IPS-15b (cell line): ENCODE results near the gene CD99.
"Not testable (repeated sequence)": the region's sequence is repeated elsewhere in the genome, so short reads cannot be mapped to it uniquely, and the experiment has no call there.

ENCODE experiments used
- H3K27me3 ChIP-seq: one replicate; pipeline ENCODE4 v1.6.1; 2013; ENCODE audit warnings: low read length; ENCODE audit not compliant: control insufficient read depth, insufficient read depth
- H3K36me3 ChIP-seq: one replicate; pipeline ENCODE4 v1.6.1; 2013; ENCODE audit warnings: low read length; ENCODE audit not compliant: control insufficient read depth, insufficient read depth
- H3K4me1 ChIP-seq: one replicate; pipeline ENCODE4 v1.6.1; 2013; ENCODE audit warnings: mild to moderate bottlenecking, low read length; ENCODE audit not compliant: control insufficient read depth, insufficient read depth
- H3K4me3 ChIP-seq: one replicate; pipeline ENCODE4 v1.5.1; 2013; ENCODE audit warnings: low read depth, low read length
- H3K9ac ChIP-seq: one replicate; pipeline ENCODE4 v1.6.1; 2013; ENCODE audit warnings: low read depth, mild to moderate bottlenecking, low read length
- H3K9me3 ChIP-seq: one replicate; pipeline ENCODE4 v1.6.1; 2013; ENCODE audit warnings: mild to moderate bottlenecking, low read length; ENCODE audit not compliant: control insufficient read depth, insufficient read depth

CD99 gene

GRCh38 chrX:2718821-2719220 is 27.7 kb downstream of the CD99 start:
- H3K4me3 ChIP-seq: no peak overlapping the region
- no peaks in the 10 kb centered on the region for H3K9me3 ChIP-seq
- no peaks in the 10 kb centered on the region for H3K27me3 ChIP-seq
- H3K36me3 ChIP-seq: no peaks in the 10 kb centered on the region
- no peaks in the 10 kb centered on the region for H3K4me1 ChIP-seq
- H3K9ac ChIP-seq: no peak overlapping the region

- no peaks in the 10 kb centered on the region for H3K36me3 ChIP-seq
- no peaks in the 10 kb centered on the region for H3K4me1 ChIP-seq
- H3K27me3 ChIP-seq: no peaks in the 10 kb centered on the region
- no peak overlapping the region for H3K4me3 ChIP-seq
- no peaks in the 10 kb centered on the region for H3K9me3 ChIP-seq
- H3K9ac ChIP-seq: no peak overlapping the region
Measured at GRCh38 chrX:2719774-2720447, 28.8 kb downstream of the CD99 start.

- no peaks in the 10 kb centered on the region for H3K9me3 ChIP-seq
- no peaks in the 10 kb centered on the region for H3K27me3 ChIP-seq
- no peaks in the 10 kb centered on the region for H3K4me1 ChIP-seq
- no peak overlapping the region for H3K4me3 ChIP-seq
- no peaks in the 10 kb centered on the region for H3K36me3 ChIP-seq
- no peak overlapping the region for H3K9ac ChIP-seq
Measured at GRCh38 chrX:2723286-2723879, 32.3 kb downstream of the CD99 start.

- H3K9me3 ChIP-seq, H3K9ac ChIP-seq, H3K27me3 ChIP-seq, H3K4me1 ChIP-seq, H3K4me3 ChIP-seq, H3K36me3 ChIP-seq: not testable (repeated sequence)
Measured at GRCh38 chrX:2727264-2727663, 36.2 kb downstream of the CD99 start.

- H3K9ac ChIP-seq: no peak overlapping the region
- no peak overlapping the region for H3K4me3 ChIP-seq
- peaks cover 4% of the 10 kb centered on the region for H3K9me3 ChIP-seq
- no peaks in the 10 kb centered on the region for H3K4me1 ChIP-seq
- no peaks in the 10 kb centered on the region for H3K27me3 ChIP-seq
- no peaks in the 10 kb centered on the region for H3K36me3 ChIP-seq
Measured at GRCh38 chrX:2732076-2732475, 41.0 kb downstream of the CD99 start.

- no peaks in the 10 kb centered on the region for H3K4me1 ChIP-seq
- H3K4me3 ChIP-seq: no peak overlapping the region
- no peak overlapping the region for H3K9ac ChIP-seq
- peaks cover 4% of the 10 kb centered on the region for H3K9me3 ChIP-seq
- H3K36me3 ChIP-seq: no peaks in the 10 kb centered on the region
- H3K27me3 ChIP-seq: no peaks in the 10 kb centered on the region
Measured at GRCh38 chrX:2732649-2733048, 41.6 kb downstream of the CD99 start.

GRCh38 chrX:2733286-2733685 is 42.2 kb downstream of the CD99 start:
- Histone ChIP-seq H3K9me3 (peaks cover 4% of the 10 kb centered on the region), H3K27me3 (no peaks in the 10 kb centered on the region), H3K4me3 (no peak overlapping the region), H3K36me3 (no peaks in the 10 kb centered on the region), H3K4me1 (no peaks in the 10 kb centered on the region), H3K9ac (no peak overlapping the region)

GRCh38 chrX:2735270-2735669 is 44.2 kb downstream of the CD99 start:
- no peaks in the 10 kb centered on the region for H3K36me3 ChIP-seq
- H3K4me1 ChIP-seq: no peaks in the 10 kb centered on the region
- H3K9ac ChIP-seq: no peak overlapping the region
- H3K27me3 ChIP-seq: no peaks in the 10 kb centered on the region
- H3K9me3 ChIP-seq: peaks cover 4% of the 10 kb centered on the region
- H3K4me3 ChIP-seq: no peak overlapping the region

- no peaks in the 10 kb centered on the region for H3K4me1 ChIP-seq
- no peaks in the 10 kb centered on the region for H3K36me3 ChIP-seq
- no peaks in the 10 kb centered on the region for H3K27me3 ChIP-seq
- no peaks in the 10 kb centered on the region for H3K9me3 ChIP-seq
- H3K4me3 ChIP-seq: no peak overlapping the region
- no peak overlapping the region for H3K9ac ChIP-seq
Measured at GRCh38 chrX:2740672-2741071, 49.6 kb downstream of the CD99 start.

- H3K27me3 ChIP-seq: no peaks in the 10 kb centered on the region
- H3K9ac ChIP-seq: no peak overlapping the region
- no peaks in the 10 kb centered on the region for H3K9me3 ChIP-seq
- no peak overlapping the region for H3K4me3 ChIP-seq
- H3K4me1 ChIP-seq: no peaks in the 10 kb centered on the region
- H3K36me3 ChIP-seq: no peaks in the 10 kb centered on the region
Measured at GRCh38 chrX:2741386-2741785, 50.3 kb downstream of the CD99 start.

- not testable (repeated sequence) for H3K4me1 ChIP-seq, H3K4me3 ChIP-seq, H3K9ac ChIP-seq, H3K36me3 ChIP-seq, H3K27me3 ChIP-seq, H3K9me3 ChIP-seq
Measured at GRCh38 chrX:2746250-2746649, 55.2 kb downstream of the CD99 start.

GRCh38 chrX:2748171-2748814 is 57.2 kb downstream of the CD99 start:
- H3K9me3 ChIP-seq: no peaks in the 10 kb centered on the region
- no peaks in the 10 kb centered on the region for H3K36me3 ChIP-seq
- no peaks in the 10 kb centered on the region for H3K4me1 ChIP-seq
- no peak overlapping the region for H3K9ac ChIP-seq
- H3K27me3 ChIP-seq: no peaks in the 10 kb centered on the region
- H3K4me3 ChIP-seq: no peak overlapping the region
